Keratinocyte (primary cell): ENCODE data around the gene GJB4. TPM values are rescaled to one million over a fixed set of nuclear protein-coding genes. Genes with fewer than 3 reads are reported as not detected.

Source experiments
- DNase-seq: peaks from one replicate; pipeline ENCODE4 v3.0.0-alpha.2; 2011; ENCODE audit warnings: low read depth, missing footprints, low spot score
- FAIRE-seq: peaks from 2 replicates; lab custom pipeline; 2011; peaks lifted over from hg19 to GRCh38; lab: Jason Lieb, UNC
- H2AFZ ChIP-seq: 2 replicates; pipeline ENCODE4 v1.6.0; 2012; ENCODE audit warnings: low read length, control low read depth, inconsistent platforms; ENCODE audit not compliant: control insufficient read depth
- H3K27ac ChIP-seq: 2 replicates; pipeline ENCODE4 v1.5.1; 2011; ENCODE audit warnings: low read length; ENCODE audit not compliant: control insufficient read depth, insufficient read depth
- H3K27me3 ChIP-seq: 3 replicates; pipeline ENCODE4 v1.6.0; 2011; ENCODE audit warnings: low read length; ENCODE audit not compliant: control insufficient read depth, insufficient read depth; ENCODE audit errors: extremely low read depth
- H3K36me3 ChIP-seq, 2 experiments: 2 replicates in 1 of 2; 3 replicates in 1 of 2; pipeline ENCODE4 v1.5.1; 2011; ENCODE audit warnings: low read length in 2 of 2, mild to moderate bottlenecking in 1 of 2; ENCODE audit not compliant: control insufficient read depth in 2 of 2, insufficient read depth in 2 of 2; ENCODE audit errors: extremely low read depth in 1 of 2
- H3K4me1 ChIP-seq: 3 replicates; pipeline ENCODE4 v1.5.1; 2011; ENCODE audit warnings: low read length; ENCODE audit not compliant: control insufficient read depth, insufficient read depth; ENCODE audit errors: extremely low read depth
- H3K4me2 ChIP-seq: 3 replicates; pipeline ENCODE4 v1.6.0; 2011; ENCODE audit warnings: low read depth, low read length; ENCODE audit not compliant: control insufficient read depth, insufficient read depth; ENCODE audit errors: extremely low read depth
- H3K4me3 ChIP-seq, 3 experiments: fragments of 200-600 bp in 1 of 3; sonication (generic) in 1 of 3; 2 replicates in 2 of 3; 3 replicates in 1 of 3; pipeline ENCODE4 v1.5.1; 2011 to 2016; ENCODE audit warnings: low read length in 3 of 3, mild to moderate bottlenecking in 3 of 3, control low read depth in 2 of 3, inconsistent platforms in 1 of 3, low read depth in 1 of 3, mixed read lengths in 1 of 3, mixed run types in 1 of 3, moderate library complexity in 1 of 3; ENCODE audit not compliant: control insufficient read depth in 2 of 3, insufficient read depth in 2 of 3; ENCODE audit errors: extremely low read depth in 1 of 3
- H3K79me2 ChIP-seq: 2 replicates; pipeline ENCODE4 v1.6.0; 2012; ENCODE audit warnings: low read length; ENCODE audit not compliant: control insufficient read depth, insufficient read depth
- H3K9ac ChIP-seq: 3 replicates; pipeline ENCODE4 v1.6.0; 2011; ENCODE audit warnings: low read length; ENCODE audit not compliant: control insufficient read depth, insufficient read depth; ENCODE audit errors: extremely low read depth
- H3K9me1 ChIP-seq: 3 replicates; pipeline ENCODE4 v1.6.0; 2011; ENCODE audit warnings: low read length; ENCODE audit not compliant: control insufficient read depth, insufficient read depth; ENCODE audit errors: extremely low read depth
- H3K9me3 ChIP-seq: 2 replicates; pipeline ENCODE4 v1.5.1; 2012; ENCODE audit warnings: low read depth, low read length; ENCODE audit not compliant: control insufficient read depth
- H4K20me1 ChIP-seq: 3 replicates; pipeline ENCODE4 v1.6.0; 2011; ENCODE audit warnings: low read length; ENCODE audit not compliant: control insufficient read depth, insufficient read depth; ENCODE audit errors: extremely low read depth
- CTCF ChIP-seq, 3 experiments: IDR thresholded peaks in 1 of 3; conservative IDR thresholded peaks in 1 of 3; optimal IDR thresholded peaks in 1 of 3; 2 replicates in 2 of 3; 3 replicates in 1 of 3; pipeline versions ENCODE3 to v1.5.1; 2011; ENCODE audit warnings: low read length in 3 of 3, mild to moderate bottlenecking in 3 of 3, moderate library complexity in 2 of 3, control low read depth in 1 of 3, inconsistent platforms in 1 of 3; ENCODE audit not compliant: insufficient read depth in 2 of 3; ENCODE audit errors: extremely low read depth in 1 of 3
- EZH2 ChIP-seq: IDR thresholded peaks from one replicate; pipeline ENCODE4 v1.6.1; 2012; ENCODE audit warnings: inconsistent platforms, mild to moderate bottlenecking, low read length, moderate library complexity
- dilution Hi-C: fragments of 300-500 bp; cut with MboI; formaldehyde crosslinking; loops from one replicate; pipeline ENCODE4 v1.7.0; 2020; ENCODE audit warnings: low sequenced_read_pairs; ENCODE audit not compliant: extremely low pct_ligation_motif_present
- polyA plus RNA-seq, 5 experiments: library from polyadenylated mRNA; depleted of rRNA in 3 of 5; stranded (reverse) in 3 of 5; stranded (forward) in 1 of 5; unstranded in 1 of 5; fragments of >200 nt; gene quantifications; 1 replicate in 1 of 5; 2 replicates in 3 of 5; 3 replicates in 1 of 5; pipeline versions ENCODE4 v1.2.1 to v1.2.3, GENCODE V29; 2011 to 2012; ENCODE audit warnings: missing spikeins in 2 of 5, low read depth in 1 of 5, low replicate concordance in 1 of 5

Gene GJB4
- polyA plus RNA-seq, 1 donor (not counting 4 experiments of a cell fraction or from before 2014, with no cell fraction given): 18.1 TPM

- Histone ChIP-seq H3K36me3 (peaks cover 11 to 20% of the 10 kb centered on the region in 2 experiments), H4K20me1 (peaks cover 10% of the 10 kb centered on the region), H3K27ac (peak within 1 kb of the TSS; percentile 94), H3K4me1 (peaks cover 71% of the 10 kb centered on the region), H3K9ac (peak within 1 kb of the TSS; percentile 96), H3K9me3 (no peaks in the 10 kb centered on the region), H3K4me3 (peak within 1 kb of the TSS; percentile 69 to 93 (median 93)), H3K27me3 (no peaks in the 10 kb centered on the region), H2AFZ (no peak within 1 kb of the TSS), H3K4me2 (peak within 1 kb of the TSS; percentile 90), H3K79me2 (peaks cover 52% of the 10 kb centered on the region), H3K9me1 (peaks cover 2% of the 10 kb centered on the region)
- FAIRE-seq (peak; percentile 77), DNase-seq (no peak)
- dilution Hi-C loops: no loop called here
- TF ChIP-seq CTCF (optimal IDR thresholded peaks at IDR 0.05 in 1 of 3, IDR thresholded peaks at IDR 0.05 in 1 of 3, conservative IDR thresholded peaks at IDR 0.05 in 1 of 3; ENCODE audit: extremely low read depth in 1 of 3, insufficient read depth in 2 of 3, low read length in 3 of 3) (no peak), EZH2 (no peak)
These were observed 21.7 kb downstream of the GJB4 start, which contains the start of gene GJB3 for GRCh38 chr1:34781071-34781843. Gene GJB3, plus strand, starts transcription at chr1:34781214. Its CDS starts 3,549 bp downstream, at chr1:34784763.

- no peak for TF ChIP-seq EZH2
- TF ChIP-seq CTCF (optimal IDR thresholded peaks at IDR 0.05 in 1 of 3, IDR thresholded peaks at IDR 0.05 in 1 of 3, conservative IDR thresholded peaks at IDR 0.05 in 1 of 3; ENCODE audit: extremely low read depth in 1 of 3, insufficient read depth in 2 of 3, low read length in 3 of 3): peak in 2 of 3 experiments; percentile 16 to 18
- H3K9ac ChIP-seq: peak overlapping the region; percentile 96
- peaks cover 15 to 24% of the 10 kb centered on the region in 2 experiments for H3K36me3 ChIP-seq
- DNase-seq (no peak), FAIRE-seq (peak; percentile 72)
- H3K4me1 ChIP-seq: peaks cover 68% of the 10 kb centered on the region
- H3K27ac ChIP-seq: peak overlapping the region; percentile 94
- H3K9me1 ChIP-seq: peaks cover 2% of the 10 kb centered on the region
- no peaks in the 10 kb centered on the region for H3K27me3 ChIP-seq
- H3K79me2 ChIP-seq: peaks cover 52% of the 10 kb centered on the region
- H3K4me3 ChIP-seq: peak overlapping the region; percentile 69 to 93 (median 93)
- peak overlapping the region; percentile 90 for H3K4me2 ChIP-seq
- H3K9me3 ChIP-seq: no peaks in the 10 kb centered on the region
- dilution Hi-C loops: no loop called here
- H4K20me1 ChIP-seq: peaks cover 15% of the 10 kb centered on the region
- no peak overlapping the region for H2AFZ ChIP-seq
These were observed 22.4 kb downstream of the GJB4 start for GRCh38 chr1:34781844-34782391.
